Peyer's patch (tissue), 4 donors: ENCODE data around the gene OPCML. TPM values are rescaled to one million over a fixed set of nuclear protein-coding genes. Genes with fewer than 3 reads are reported as not detected.

Experiments used
- DNase-seq, 3 donors: peaks; one replicate each; pipeline ENCODE4 v3.0.0-alpha.2; 2017 to 2019
- H3K27ac ChIP-seq, 4 donors: fragments of 200-600 bp; sonication (generic); one replicate each; pipeline ENCODE4 v1.5.1; 2016 to 2019
- H3K27me3 ChIP-seq, 2 donors: fragments of 200-600 bp; sonication (generic); one replicate each; pipeline ENCODE4 v1.5.1; 2019
- H3K36me3 ChIP-seq, 3 donors: fragments of 200-600 bp; sonication (generic); one replicate each; pipeline ENCODE4 v1.5.1; 2016 to 2019
- H3K4me1 ChIP-seq, 4 donors: fragments of 200-600 bp; sonication (generic); one replicate each; pipeline ENCODE4 v1.5.1; 2016 to 2019
- H3K4me3 ChIP-seq, 4 donors: fragments of 200-600 bp; sonication (generic); 1 replicate in 3 of 4; 2 replicates in 1 of 4; pipeline ENCODE4 v1.5.1; 2016 to 2019; ENCODE audit warnings: mild to moderate bottlenecking in 1 of 4
- H3K9me3 ChIP-seq, 4 donors: fragments of 200-600 bp; sonication (generic); one replicate each; pipeline ENCODE4 v1.5.1; 2016 to 2019; ENCODE audit warnings: mild to moderate bottlenecking in 1 of 4
- POLR2A ChIP-seq, 2 donors: fragments of 450-650 bp; IDR thresholded peaks; one replicate each; pipeline ENCODE4 v1.5.1; 2017; ENCODE audit warnings: antibody characterized with exemption in 2 of 2, mild to moderate bottlenecking in 2 of 2, moderate library complexity in 2 of 2
- total RNA-seq, 4 donors: library from RNA; depleted of rRNA; stranded (reverse); fragments of >200 nt; gene quantifications; one replicate each; pipeline ENCODE4 v1.1.0, GENCODE V29; 2016
- TF ChIP-seq, protein P1 (sequence below), 6 experiments: fragments of 450-650 bp in 4 of 6; fragments of 200-600 bp in 2 of 6; sonication (generic) in 1 of 6; IDR thresholded peaks; one replicate each; pipeline ENCODE4 v1.5.1; 2017 to 2019; ENCODE audit warnings: antibody characterized with exemption in 6 of 6, mild to moderate bottlenecking in 3 of 6, moderate library complexity in 1 of 6

Gene OPCML
- total RNA-seq, 4 donors from 2014 or later, result not detected

DNA sequence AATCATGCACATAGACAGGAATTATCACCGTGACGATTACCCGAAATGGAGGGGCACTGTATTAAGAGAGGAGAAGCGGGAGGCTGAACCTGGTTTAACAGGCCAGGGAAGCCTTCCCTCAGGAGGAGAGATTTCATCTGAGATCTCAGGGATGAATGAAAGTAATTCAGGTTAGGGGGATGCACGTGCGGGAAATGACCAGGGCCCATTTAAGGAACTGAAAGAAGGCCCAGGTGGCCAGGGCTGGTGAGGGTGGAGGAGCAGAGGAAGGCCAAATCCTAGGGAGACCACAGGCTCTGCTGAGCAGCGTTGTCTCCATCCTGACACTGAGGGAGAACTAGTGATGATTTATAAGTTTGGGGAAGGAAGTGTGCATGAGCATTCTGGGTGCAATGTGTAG lies 16.3 kb upstream of the OPCML start:
- no peaks in the 10 kb centered on the region for H3K27me3 ChIP-seq
- no peak overlapping the region for H3K4me3 ChIP-seq
- no peaks in the 10 kb centered on the region for H3K9me3 ChIP-seq
- no peak overlapping the region for H3K27ac ChIP-seq
- TF ChIP-seq, protein P1, sequence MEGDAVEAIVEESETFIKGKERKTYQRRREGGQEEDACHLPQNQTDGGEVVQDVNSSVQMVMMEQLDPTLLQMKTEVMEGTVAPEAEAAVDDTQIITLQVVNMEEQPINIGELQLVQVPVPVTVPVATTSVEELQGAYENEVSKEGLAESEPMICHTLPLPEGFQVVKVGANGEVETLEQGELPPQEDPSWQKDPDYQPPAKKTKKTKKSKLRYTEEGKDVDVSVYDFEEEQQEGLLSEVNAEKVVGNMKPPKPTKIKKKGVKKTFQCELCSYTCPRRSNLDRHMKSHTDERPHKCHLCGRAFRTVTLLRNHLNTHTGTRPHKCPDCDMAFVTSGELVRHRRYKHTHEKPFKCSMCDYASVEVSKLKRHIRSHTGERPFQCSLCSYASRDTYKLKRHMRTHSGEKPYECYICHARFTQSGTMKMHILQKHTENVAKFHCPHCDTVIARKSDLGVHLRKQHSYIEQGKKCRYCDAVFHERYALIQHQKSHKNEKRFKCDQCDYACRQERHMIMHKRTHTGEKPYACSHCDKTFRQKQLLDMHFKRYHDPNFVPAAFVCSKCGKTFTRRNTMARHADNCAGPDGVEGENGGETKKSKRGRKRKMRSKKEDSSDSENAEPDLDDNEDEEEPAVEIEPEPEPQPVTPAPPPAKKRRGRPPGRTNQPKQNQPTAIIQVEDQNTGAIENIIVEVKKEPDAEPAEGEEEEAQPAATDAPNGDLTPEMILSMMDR (IDR thresholded peaks at IDR 0.05), result no peak
- TF ChIP-seq POLR2A (IDR thresholded peaks at IDR 0.05), result no peak
- H3K4me1 ChIP-seq, result no peaks in the 10 kb centered on the region
- no peaks in the 10 kb centered on the region for H3K36me3 ChIP-seq
- DNase-seq, result no peak

- Histone ChIP-seq H3K9me3 (no peaks in the 10 kb centered on the region), H3K4me1 (no peaks in the 10 kb centered on the region), H3K4me3 (no peak overlapping the region), H3K27me3 (no peaks in the 10 kb centered on the region), H3K27ac (no peak overlapping the region), H3K36me3 (no peaks in the 10 kb centered on the region)
- TF ChIP-seq, protein P1 (IDR thresholded peaks at IDR 0.05), result no peak
- TF ChIP-seq POLR2A (IDR thresholded peaks at IDR 0.05), result no peak
- DNase-seq, result no peak
These were observed 15.7 kb upstream of the OPCML start for GRCh38 chr11:133547808-133548494.

GRCh38 chr11:133545199-133545803 lies 13.0 kb upstream of the OPCML start:
- H3K36me3 ChIP-seq, result no peaks in the 10 kb centered on the region
- no peak for TF ChIP-seq POLR2A (IDR thresholded peaks at IDR 0.05)
- TF ChIP-seq, protein P1 (IDR thresholded peaks at IDR 0.05), result no peak
- no peak for DNase-seq
- H3K27me3 ChIP-seq, result no peaks in the 10 kb centered on the region
- H3K9me3 ChIP-seq, result no peaks in the 10 kb centered on the region
- no peak overlapping the region for H3K4me3 ChIP-seq
- H3K4me1 ChIP-seq, result no peaks in the 10 kb centered on the region
- H3K27ac ChIP-seq, result no peak overlapping the region

- Histone ChIP-seq H3K4me3 (no peak overlapping the region), H3K27ac (no peak overlapping the region), H3K36me3 (no peaks in the 10 kb centered on the region), H3K4me1 (no peaks in the 10 kb centered on the region), H3K27me3 (no peaks in the 10 kb centered on the region), H3K9me3 (no peaks in the 10 kb centered on the region)
- DNase-seq, result no peak
- TF ChIP-seq, protein P1 (IDR thresholded peaks at IDR 0.05), result no peak
- no peak for TF ChIP-seq POLR2A (IDR thresholded peaks at IDR 0.05)
These were observed 9.4 kb upstream of the OPCML start for GRCh38 chr11:133541720-133542095.

DNA sequence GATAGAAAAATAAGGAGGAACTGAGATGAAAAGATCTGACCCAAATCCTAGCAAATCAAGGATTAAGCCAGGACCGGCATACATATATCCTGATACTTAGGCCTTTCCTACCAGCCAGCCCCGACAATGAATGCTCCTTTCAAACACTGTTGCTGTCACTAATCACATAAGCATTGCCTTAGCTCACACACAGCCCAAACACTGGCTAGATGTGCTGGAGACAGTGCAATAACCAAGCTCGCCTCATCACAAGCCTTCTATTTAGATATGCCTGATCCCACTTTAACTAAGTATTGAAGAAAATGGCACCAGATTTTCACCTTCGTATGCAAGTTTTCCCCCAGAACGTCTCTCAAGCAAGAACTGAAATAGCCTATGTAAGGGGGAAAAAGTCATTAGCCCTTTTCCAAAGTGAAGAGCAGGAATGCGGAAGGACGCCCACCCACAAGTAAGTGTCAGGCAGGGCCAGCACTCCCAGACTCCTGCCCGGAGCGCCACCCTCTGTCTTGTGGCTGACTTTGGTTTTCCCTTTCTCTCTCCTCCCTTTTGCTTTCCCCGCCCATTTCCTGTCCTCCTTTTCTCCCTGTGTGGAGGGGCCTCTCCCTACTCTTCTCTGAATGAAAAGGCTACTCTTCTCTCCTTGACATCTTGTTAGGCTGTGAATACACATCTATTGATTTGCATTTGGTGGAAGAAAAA lies 8.9 kb upstream of the OPCML start:
- Histone ChIP-seq H3K27me3 (no peaks in the 10 kb centered on the region), H3K9me3 (no peaks in the 10 kb centered on the region), H3K4me3 (no peak overlapping the region), H3K4me1 (no peaks in the 10 kb centered on the region), H3K27ac (no peak overlapping the region), H3K36me3 (no peaks in the 10 kb centered on the region)
- DNase-seq, result no peak
- TF ChIP-seq POLR2A (IDR thresholded peaks at IDR 0.05), result no peak
- TF ChIP-seq, protein P1 (IDR thresholded peaks at IDR 0.05), result no peak
